HG03066 (cell line): ENCODE data around the gene C12orf42.

Source experiments
- ATAC-seq: cut with Tn5 transposase; IDR thresholded peaks from one replicate; pipeline ENCODE4 v1.9.1; 2021; ENCODE audit warnings: low read depth; ENCODE audit not compliant: unreplicated experiment

The C12orf42 gene

DNA sequence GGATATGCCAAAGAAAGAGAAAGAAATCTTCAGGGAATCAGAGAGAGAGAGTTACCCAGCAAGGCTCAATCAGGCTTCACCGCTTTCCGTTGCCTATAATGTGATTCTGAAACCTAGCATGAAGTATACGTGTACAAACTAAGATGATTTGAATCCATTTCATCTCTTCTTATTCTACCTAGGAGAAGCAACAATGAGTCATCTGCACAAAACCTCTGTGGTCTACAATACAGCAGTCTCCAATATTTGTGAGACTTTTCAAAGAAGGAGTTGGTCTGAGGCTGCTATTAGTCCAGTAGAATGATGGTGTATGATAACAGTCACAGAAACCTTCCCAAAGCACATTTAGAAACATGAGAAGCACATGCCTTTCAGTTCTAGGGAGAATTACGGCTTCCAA lies 141.9 kb downstream of the C12orf42 start:
- no peak for ATAC-seq

- no peak for ATAC-seq
These were observed 145.7 kb downstream of the C12orf42 start for GRCh38 chr12:103350116-103350515.

- ATAC-seq = no peak
These were observed 146.8 kb downstream of the C12orf42 start for GRCh38 chr12:103348935-103349334.

DNA sequence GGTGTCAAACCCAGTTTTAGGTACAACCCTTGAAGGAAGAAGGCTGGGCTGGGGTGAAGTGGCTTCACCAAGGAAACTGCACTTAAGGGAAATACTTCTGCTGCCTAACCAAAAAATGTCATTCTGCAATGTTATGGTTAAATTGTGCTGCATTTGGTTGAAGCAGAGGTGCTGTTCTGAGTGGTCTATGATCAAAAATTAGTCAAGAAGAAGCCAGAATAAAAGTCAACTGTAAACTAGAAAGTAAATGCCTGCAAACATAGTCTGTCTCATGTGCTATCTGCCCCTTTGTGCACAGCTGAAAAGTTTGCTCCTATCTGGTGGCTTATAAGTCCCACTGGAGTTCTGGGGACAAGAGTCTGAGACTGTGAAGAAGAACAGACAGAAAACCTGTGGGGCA lies 158.8 kb downstream of the C12orf42 start:
- ATAC-seq = no peak

- no peak for ATAC-seq
These were observed 161.3 kb downstream of the C12orf42 start for GRCh38 chr12:103334466-103334865.

DNA sequence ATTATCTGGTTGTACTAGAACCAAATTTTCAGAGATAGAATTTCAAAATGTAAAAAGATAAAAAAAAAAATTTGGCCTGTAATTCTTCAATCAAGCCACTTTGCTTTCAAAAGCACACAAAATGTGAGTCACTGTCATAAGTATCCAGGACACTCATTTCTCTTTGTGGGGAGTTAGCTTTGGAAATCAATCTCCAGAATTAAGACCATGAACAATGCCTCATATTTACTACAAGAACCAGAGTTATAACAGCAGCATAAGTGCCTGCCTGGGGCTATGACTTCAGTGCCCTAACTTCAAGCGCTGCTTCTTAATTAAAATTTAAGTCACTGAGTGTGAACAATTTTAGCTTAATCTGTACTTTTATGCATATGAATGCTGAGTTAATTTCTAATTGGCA lies 162.1 kb downstream of the C12orf42 start:
- no peak for ATAC-seq

DNA sequence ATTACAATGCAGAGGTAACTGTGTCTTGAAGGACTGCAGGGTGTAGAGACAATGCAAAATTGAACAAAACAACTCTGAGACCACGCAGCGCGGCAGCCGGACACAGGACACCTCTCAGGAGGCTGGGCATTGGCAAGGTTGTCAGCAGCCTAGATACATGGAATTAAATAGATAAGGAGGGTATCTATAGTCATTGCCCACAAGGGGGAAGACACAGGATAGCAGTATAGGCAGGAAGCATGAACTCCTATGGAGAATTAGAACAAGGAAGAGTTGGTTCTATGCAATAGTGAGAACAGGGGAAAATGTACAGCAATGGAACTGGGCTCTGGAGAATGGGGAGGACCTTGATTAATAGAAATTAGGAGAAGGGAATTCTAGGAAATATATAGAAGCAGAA lies 164.1 kb downstream of the C12orf42 start:
- no peak for ATAC-seq

GRCh38 chr12:103330672-103331071 lies 165.1 kb downstream of the C12orf42 start:
- ATAC-seq = no peak

- ATAC-seq = no peak
These were observed 168.1 kb downstream of the C12orf42 start for GRCh38 chr12:103327676-103328075.

DNA sequence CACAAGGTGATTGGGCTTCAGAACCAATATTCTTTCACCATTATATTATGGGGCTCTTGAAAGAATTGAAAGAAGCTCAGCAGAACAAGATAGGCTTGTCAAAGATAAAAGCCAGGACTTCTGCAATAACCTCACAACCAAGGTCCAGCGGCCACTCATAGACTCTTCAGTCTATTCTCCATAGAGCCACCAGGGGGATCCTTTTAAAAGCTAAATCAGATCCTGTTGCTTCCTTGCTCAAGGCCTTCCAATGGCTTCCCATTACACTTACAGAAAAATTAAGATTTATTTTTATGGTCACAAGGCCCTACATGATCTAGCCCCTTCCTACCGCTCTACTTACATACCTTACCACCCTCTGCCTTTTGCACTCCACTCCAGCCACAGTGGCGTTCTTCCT lies 169.6 kb downstream of the C12orf42 start:
- no peak for ATAC-seq

DNA sequence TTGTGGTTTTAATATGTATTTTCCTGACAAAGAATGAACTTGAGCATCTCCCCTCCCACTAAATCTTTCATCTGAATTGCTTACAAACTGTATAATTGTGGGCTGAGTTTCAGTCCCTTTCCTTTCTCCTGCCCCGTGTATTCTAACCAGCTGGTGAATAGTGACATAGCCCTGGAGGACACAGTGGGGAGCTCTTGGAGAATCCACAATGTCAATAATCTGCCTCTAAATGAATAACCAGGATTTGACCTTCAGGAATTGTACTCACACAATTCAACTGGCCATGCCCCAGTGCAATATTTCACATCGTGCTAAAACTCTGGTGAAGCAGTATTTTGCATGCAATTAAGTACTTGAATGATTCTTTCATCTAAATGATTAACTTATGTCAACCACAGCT lies 177.2 kb downstream of the C12orf42 start:
- ATAC-seq = no peak

DNA sequence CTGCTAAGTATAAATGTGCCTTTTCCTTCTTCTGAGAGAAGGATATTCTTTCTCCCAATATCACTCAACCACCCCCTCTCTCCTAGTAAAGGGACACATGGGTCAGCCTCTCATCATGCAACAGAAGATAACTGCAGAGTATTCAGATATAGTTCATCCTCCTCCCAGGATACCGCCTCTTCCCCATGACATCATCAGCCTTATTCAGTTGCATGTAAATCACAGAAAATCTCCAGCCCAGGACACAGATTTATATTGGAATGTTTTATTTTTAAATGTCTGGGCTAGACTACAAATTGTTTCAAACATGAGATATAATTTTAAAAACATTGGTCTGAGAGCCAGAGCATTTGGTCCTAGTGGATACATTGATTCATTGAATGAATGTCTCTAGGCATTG lies 178.5 kb downstream of the C12orf42 start:
- ATAC-seq = no peak

DNA sequence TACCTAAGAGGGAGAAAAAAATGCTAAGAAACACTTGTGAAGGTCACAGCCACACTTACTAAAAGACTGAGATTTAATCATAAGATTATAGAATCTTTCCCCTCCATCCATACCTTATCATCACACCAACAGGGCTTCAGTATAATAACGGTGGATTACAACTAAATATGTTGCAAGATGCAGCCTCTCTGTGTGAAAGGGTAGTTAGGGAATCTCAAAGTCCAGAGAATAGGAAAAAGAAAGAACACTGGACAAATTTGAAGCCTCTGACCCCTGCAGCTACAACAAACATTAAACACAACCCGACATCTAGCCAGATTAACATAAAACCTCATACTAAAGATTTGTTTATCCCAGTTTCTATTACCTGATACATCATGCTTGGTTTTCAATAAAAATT lies 181.0 kb downstream of the C12orf42 start:
- no peak for ATAC-seq

DNA sequence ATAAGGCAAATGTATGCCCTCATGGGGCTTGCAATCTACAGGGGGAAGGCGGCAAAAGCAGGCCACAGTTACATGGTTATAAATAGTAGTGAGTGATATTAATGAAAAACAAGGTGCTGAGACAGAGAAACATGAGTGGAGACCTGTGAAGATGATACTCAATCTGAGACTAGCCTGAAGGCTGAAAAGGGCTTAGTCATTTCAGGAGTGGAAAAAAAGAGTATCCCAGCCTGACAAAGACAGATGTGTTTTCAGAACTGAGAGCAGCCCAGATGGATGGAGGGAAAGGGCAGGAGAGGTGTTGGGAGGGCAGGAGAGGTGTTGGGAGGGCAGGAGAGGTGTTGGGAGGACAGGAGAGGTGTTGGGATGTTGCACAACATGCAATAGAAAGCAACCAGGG lies 181.9 kb downstream of the C12orf42 start:
- ATAC-seq = no peak

DNA sequence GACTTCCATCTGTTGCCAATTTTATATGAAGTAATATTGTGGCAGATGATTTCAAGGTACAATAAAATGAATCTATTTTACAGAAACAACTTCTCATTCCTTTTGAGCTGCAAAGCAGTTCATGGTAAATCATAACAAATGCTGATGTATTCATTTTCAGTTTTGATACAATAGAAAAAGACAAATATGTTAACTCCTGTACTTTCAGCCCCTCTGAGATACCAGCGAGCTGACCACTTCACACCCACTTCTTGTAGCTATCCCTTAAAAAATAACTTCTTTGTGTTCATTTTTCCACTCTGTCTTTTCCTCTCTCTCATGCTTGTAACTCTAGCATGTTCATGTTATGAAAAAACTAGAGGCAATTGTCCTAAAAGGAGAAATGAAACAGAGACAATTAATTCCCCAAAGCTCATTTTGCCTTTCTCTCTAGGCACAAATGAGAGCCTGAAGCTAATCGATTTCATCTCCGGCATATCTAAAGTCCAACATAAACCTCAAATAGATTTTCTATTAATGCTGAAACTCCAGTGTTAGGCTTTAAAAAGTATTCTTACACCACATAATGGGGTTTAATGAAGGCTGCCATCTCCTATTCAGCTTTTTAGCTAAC lies 182.9 kb downstream of the C12orf42 start:
- ATAC-seq = no peak

- ATAC-seq = no peak
These were observed 185.1 kb downstream of the C12orf42 start for GRCh38 chr12:103310546-103311270.

DNA sequence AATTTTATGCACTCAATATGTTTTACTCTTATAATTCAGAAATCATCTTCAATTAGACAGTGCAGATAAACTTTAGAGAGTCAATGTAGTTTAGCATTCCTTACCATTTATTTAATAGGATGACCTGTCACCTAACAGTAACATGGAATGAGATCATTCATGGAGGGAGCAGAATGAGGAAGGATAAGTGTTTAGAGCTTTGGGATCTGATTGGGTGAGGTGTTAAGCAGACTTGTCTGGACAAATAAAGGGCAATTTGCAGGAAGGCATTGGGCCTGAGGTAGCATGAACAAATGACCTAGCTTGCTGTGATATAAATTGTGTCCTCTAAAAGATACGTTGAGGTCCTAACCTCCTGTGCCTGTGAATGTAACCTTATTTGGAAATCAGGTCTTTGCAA lies 187.4 kb downstream of the C12orf42 start:
- no peak for ATAC-seq

GRCh38 chr12:103303484-103303883 lies 192.3 kb downstream of the C12orf42 start:
- no peak for ATAC-seq

DNA sequence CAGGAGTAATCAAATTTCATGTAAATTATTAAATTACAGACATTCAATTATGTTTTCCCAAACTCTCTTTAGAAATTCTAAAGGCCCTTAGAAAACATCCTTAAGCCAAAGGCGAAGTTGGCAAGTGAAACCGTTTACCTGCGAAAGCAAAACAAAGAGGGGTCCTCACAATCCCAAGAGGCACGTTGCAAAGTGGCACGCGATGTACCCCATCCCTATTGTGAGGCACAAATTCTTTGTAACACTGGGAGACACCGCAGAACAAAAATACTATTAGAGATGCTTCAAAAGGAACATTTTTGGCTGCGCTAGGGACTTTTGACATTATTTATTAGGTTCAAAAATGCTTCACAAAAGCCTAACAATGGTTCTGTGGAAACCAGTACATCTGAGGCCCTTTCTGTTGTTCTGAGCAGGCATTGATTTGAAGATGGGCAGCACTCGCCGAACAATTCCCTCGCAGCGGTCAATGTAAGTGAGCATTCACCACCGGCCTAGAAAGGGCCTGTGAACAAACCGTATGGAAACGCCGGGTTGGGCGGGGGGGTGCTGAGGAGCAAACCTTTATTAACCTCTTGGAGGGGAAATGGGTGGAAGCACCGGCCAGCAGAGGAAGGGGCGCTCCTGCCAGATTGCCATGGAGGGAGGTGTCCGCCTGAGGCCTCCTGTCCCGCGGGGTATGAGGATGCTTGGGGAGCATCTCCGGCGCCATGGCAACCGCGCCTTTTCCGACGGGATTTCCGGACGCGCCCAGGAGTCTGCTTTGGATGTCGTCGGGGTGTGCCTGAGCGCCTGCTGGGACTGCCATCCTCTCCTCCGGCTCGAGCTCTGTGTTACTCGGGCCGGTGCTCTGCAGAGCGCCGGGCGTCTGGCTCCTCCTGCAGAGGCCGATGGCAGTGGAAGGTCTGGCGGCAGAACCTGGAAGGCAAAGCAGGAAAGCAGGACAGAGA lies 193.9 kb downstream of the C12orf42 start:
- ATAC-seq = no peak

GRCh38 chr12:103288016-103288415 lies 207.8 kb downstream of the C12orf42 start:
- no peak for ATAC-seq

- ATAC-seq = no peak
These were observed 213.6 kb downstream of the C12orf42 start for GRCh38 chr12:103282124-103282523.
